Kidney (tissue), 14 donors: ENCODE measurements around the gene RNASE8. TPM values are rescaled to one million over a fixed set of nuclear protein-coding genes. Genes with fewer than 3 reads are reported as not detected.

ENCODE experiments used
- DNase-seq, 5 donors: peaks; one replicate each; pipeline ENCODE4 v3.0.0-alpha.2; 2013 to 2020
- FAIRE-seq: peaks from 2 replicates; lab custom pipeline; 2012; peaks lifted over from hg19 to GRCh38; lab: Jason Lieb, UNC
- H3K27ac ChIP-seq, 2 donors: one replicate each; pipeline ENCODE4 v1.7.0; 2013; ENCODE audit warnings: low read depth in 2 of 2, low read length in 2 of 2, inconsistent platforms in 1 of 2
- H3K27me3 ChIP-seq: one replicate; pipeline ENCODE4 v1.7.1; 2013; ENCODE audit warnings: low read length, inconsistent platforms; ENCODE audit not compliant: control insufficient read depth, insufficient read depth
- H3K36me3 ChIP-seq, 3 donors: one replicate each; pipeline versions ENCODE4 v1.7.0 to v1.7.1; 2013; ENCODE audit warnings: low read length in 3 of 3, control low read depth in 1 of 3, inconsistent platforms in 1 of 3; ENCODE audit not compliant: insufficient read depth in 3 of 3, control insufficient read depth in 2 of 3
- H3K4me1 ChIP-seq, 3 donors: one replicate each; pipeline versions ENCODE4 v1.7.0 to v1.7.1; 2013; ENCODE audit warnings: low read length in 3 of 3, inconsistent platforms in 1 of 3, low read depth in 1 of 3; ENCODE audit not compliant: control insufficient read depth in 2 of 3, insufficient read depth in 2 of 3
- H3K4me3 ChIP-seq, 3 donors: one replicate each; pipeline versions ENCODE4 v1.7.0 to v1.8.1; 2013; ENCODE audit warnings: low read length in 3 of 3, control low read depth in 1 of 3, inconsistent platforms in 1 of 3
- H3K9ac ChIP-seq, 3 donors: one replicate each; pipeline versions ENCODE4 v1.7.0 to v1.7.1; 2013; ENCODE audit warnings: low read length in 3 of 3, control low read depth in 1 of 3, inconsistent platforms in 1 of 3
- H3K9me3 ChIP-seq, 3 donors: one replicate each; pipeline versions ENCODE4 v1.7.0 to v1.7.1; 2013; ENCODE audit warnings: low read length in 3 of 3, control low read depth in 1 of 3, inconsistent platforms in 1 of 3; ENCODE audit not compliant: control insufficient read depth in 2 of 3, insufficient read depth in 1 of 3
- intact Hi-C: fragments of 100-400 bp; cut with DNase I; formaldehyde crosslinking; loops from one replicate; pipeline ENCODE4 v1.11.1; 2022
- polyA plus RNA-seq: library from polyadenylated mRNA; stranded (reverse); fragments of 350-450 nt; fragmentation: Illumina TruSeq; extraction: RNeasy Lipid Tissue Mini Kit (QIAGEN cat#74804); gene quantifications from one replicate; pipeline ENCODE4 v1.2.3, GENCODE V29; 2014; ENCODE audit warnings: low read depth, low replicate concordance; ENCODE audit not compliant: insufficient read depth
- total RNA-seq: library from RNA; stranded (reverse); fragmentation: NEBNext Ultra II Directional; extraction: Animal tissue kit (Norgen Biotek cat#: 25700); gene quantifications from one replicate; pipeline ENCODE4 v1.2.1, GENCODE V29; 2021
- TF ChIP-seq, protein P1 (sequence below): IDR thresholded peaks from 3 replicates; pipeline ENCODE4 v1.5.1; 2012; ENCODE audit warnings: mild to moderate bottlenecking, moderate library complexity, borderline replicate concordance; ENCODE audit not compliant: insufficient read depth; ENCODE audit errors: extremely low read depth
- donor health status: control.
- donor health status: control.
- donor health status: control.
- donor health status: control.
- donor health status: control.
- donor health status: DM: yes; HTN: yes; CAD: no.
- donor health status: Normal renal cell carcinoma (clear cell type).

RNASE8 gene
- total and polyA plus RNA-seq, 2 donors from 2014 or later, result not detected

DNA sequence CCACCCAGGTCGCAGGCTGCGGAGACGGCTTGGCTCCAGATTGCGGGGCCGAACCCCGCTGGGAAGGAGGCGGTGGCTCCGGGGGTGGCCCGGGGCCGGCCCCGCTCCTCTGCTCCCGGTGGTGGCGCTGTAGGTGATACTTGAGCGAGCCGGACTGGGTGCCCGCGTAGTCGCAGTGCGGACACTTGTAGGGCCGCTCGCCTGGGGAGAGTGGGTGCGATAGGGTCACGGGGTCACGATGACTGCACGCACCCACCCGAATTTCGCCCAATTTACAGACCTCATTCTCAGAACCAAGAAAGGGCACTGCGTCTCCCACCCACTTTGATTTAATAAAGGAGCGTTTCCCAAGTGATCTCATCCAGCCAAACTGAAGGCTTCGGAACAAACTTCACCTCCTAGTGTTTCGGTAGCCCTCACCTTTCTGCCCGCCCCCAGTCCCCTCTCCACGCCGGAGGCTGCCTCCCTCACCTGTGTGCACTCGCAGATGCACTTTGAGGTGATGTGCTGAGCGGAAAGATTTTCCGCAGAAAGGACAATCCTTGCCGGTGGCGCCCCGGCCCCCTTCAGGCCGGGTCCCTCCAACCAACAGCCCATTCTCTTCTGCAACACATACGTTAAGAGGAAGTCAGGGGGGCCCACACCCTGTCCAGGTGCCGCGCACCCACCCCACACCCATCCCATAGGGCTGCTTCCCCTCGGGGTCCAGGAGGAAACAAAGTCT, 33.5 kb downstream of the RNASE8 start:
- Histone ChIP-seq H3K27ac (no peak overlapping the region), H3K4me3 (no peak overlapping the region), H3K4me1 (peaks cover 5 to 14% (median 7%) of the 10 kb centered on the region in 3 donors), H3K27me3 (no peaks in the 10 kb centered on the region), H3K9me3 (no peaks in the 10 kb centered on the region), H3K36me3 (peaks cover under 1 to 9% (median 2%) of the 10 kb centered on the region in 3 donors), H3K9ac (no peak overlapping the region)
- intact Hi-C loops, result no loop called here
- DNase-seq (peak in 1 of 5 donors; percentile 66), FAIRE-seq (no peak)
- TF ChIP-seq, protein P1, sequence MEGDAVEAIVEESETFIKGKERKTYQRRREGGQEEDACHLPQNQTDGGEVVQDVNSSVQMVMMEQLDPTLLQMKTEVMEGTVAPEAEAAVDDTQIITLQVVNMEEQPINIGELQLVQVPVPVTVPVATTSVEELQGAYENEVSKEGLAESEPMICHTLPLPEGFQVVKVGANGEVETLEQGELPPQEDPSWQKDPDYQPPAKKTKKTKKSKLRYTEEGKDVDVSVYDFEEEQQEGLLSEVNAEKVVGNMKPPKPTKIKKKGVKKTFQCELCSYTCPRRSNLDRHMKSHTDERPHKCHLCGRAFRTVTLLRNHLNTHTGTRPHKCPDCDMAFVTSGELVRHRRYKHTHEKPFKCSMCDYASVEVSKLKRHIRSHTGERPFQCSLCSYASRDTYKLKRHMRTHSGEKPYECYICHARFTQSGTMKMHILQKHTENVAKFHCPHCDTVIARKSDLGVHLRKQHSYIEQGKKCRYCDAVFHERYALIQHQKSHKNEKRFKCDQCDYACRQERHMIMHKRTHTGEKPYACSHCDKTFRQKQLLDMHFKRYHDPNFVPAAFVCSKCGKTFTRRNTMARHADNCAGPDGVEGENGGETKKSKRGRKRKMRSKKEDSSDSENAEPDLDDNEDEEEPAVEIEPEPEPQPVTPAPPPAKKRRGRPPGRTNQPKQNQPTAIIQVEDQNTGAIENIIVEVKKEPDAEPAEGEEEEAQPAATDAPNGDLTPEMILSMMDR, result no peak

- no peak overlapping the region for H3K9ac ChIP-seq
- DNase-seq (peak in 2 of 5 donors; percentile 58 to 74), FAIRE-seq (no peak)
- H3K9me3 ChIP-seq, result no peaks in the 10 kb centered on the region
- intact Hi-C loops, result no loop called here
- no peaks in the 10 kb centered on the region for H3K27me3 ChIP-seq
- H3K27ac ChIP-seq, result no peak overlapping the region
- no peak overlapping the region for H3K4me3 ChIP-seq
- peaks cover 5 to 14% (median 7%) of the 10 kb centered on the region in 3 donors for H3K4me1 ChIP-seq
- TF ChIP-seq, protein P1, result no peak
- peaks cover 0 to 6% (median 2%) of the 10 kb centered on the region in 3 donors for H3K36me3 ChIP-seq
Measured at GRCh38 chr14:21091821-21092272, 34.2 kb downstream of the RNASE8 start.

DNA sequence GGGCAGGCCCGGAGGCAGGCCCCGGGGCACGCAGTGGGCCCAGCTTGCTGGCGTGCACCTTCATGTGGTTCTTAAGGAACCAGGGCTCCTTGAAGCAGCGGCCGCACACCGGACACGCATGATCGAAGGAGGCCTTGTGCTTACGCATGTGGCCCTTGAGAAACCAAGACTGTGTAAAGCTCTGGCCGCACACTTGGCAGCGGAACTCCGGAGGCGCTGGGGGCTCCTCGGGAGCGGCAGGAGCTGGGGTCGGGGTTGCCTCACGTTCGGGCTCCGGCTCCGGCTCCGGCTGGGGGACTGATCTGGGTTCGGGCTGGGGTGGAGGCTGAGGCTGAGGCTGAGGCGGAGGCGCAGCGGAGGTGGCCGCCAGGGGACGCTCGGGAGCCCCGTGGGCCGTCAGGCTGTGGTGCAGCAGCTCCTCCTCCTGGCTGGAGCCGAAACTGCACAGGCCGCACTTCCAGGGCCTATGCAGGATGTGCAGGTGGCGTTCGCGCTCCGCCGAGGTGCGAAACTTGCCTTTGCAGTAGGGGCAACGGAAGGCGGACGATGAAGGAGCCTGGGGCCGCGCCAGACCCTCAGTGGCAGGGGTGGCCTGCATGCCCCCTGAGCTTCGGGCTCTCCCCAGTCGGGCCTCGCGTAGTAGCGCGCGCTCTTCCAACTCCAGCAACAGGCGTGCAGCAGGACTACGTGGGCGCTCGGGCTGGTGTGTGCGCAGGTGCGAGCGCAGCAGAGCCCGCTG, 34.8 kb downstream of the RNASE8 start:
- Histone ChIP-seq H3K36me3 (peaks cover 0 to 4% (median 2%) of the 10 kb centered on the region in 3 donors), H3K4me3 (no peak overlapping the region), H3K9ac (no peak overlapping the region), H3K9me3 (no peaks in the 10 kb centered on the region), H3K27me3 (no peaks in the 10 kb centered on the region), H3K27ac (no peak overlapping the region), H3K4me1 (peaks cover 5 to 19% (median 7%) of the 10 kb centered on the region in 3 donors)
- FAIRE-seq (no peak), DNase-seq (peak; percentile 73 to 94 (median 83))
- intact Hi-C loops, result no loop called here
- TF ChIP-seq, protein P1, result peak; percentile 100
